Epithelial cell of esophagus (primary cell): ENCODE results near the gene KCNJ10.

Experiments
- DNase-seq: peaks from one replicate; pipeline ENCODE4 v3.0.0; 2010; ENCODE audit warnings: low read depth
- H3K4me3 ChIP-seq: 2 replicates; pipeline ENCODE4 v1.5.1; 2011; ENCODE audit warnings: mild to moderate bottlenecking, low read length, control low read depth
- CTCF ChIP-seq: IDR thresholded peaks from 2 replicates; pipeline ENCODE4 v1.5.1; 2011; ENCODE audit warnings: low read depth, mild to moderate bottlenecking, low read length, control low read depth, inconsistent platforms; ENCODE audit not compliant: insufficient read depth; ENCODE audit errors: missing control alignments

Gene KCNJ10

DNA sequence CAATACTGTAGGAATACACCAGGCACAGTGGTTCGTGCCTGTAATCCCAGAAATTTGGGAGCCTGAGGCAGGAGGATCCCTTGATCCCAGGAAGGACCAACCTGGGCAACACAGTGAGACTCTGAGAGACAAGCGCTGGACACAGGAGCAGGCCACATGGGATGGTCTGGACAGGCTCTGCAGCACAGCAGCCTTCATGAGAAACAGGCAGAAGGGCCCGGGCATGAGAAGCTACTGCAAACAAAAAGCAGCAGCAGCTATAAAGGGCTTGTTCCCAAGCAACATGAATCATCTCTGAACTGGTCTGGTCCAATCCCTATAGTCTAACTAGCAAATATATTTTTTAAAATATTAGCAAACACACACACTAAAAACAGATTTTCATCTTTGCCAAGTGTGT is 80.4 kb downstream of the KCNJ10 start:
- peak; percentile 36 for DNase-seq
- H3K4me3 ChIP-seq: no peak overlapping the region
- TF ChIP-seq CTCF: no peak

DNA sequence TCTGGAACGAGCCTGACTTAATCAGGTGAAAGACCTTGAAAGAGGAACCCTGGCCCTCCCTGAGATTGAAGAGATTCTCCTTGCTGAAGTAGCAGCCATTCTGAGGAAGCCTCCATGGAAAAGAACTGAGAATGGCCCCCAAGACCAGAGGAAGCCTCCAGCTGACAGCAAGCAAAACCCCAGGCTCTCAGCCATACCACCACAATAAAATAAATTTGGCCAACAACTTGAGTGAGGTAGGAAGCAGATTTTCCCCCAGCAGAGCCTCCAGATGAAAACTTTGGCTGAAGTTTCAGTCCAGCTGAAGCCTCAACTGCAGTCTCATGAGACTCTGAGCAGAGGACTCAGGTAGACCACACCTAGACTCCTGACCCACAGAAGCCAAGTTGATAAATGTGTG is 82.0 kb downstream of the KCNJ10 start:
- no peak for TF ChIP-seq CTCF
- DNase-seq: no peak
- H3K4me3 ChIP-seq: no peak overlapping the region

GRCh38 chr1:159987186-159987585 is 82.8 kb downstream of the KCNJ10 start:
- no peak overlapping the region for H3K4me3 ChIP-seq
- no peak for TF ChIP-seq CTCF
- DNase-seq: no peak

DNA sequence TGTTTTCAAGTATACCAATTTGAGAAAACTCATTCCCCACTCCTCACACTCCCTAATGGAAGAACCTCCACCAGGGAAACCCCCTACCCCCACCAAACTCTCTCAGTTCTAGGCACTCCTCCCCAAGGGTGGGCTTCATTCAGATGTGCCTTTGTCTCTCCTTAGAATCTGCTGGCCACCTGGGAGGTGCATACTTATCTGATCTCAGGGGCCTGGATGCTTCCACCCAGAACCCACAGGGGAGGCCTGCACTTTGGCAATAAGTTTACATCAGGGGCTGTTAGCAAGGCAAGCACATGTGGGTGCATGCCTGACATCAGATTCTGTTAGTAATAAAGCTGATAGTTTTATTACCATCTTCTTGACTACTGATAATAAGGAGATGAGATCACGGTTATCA is 83.4 kb downstream of the KCNJ10 start:
- DNase-seq: no peak
- no peak for TF ChIP-seq CTCF
- H3K4me3 ChIP-seq: no peak overlapping the region

- no peak for TF ChIP-seq CTCF
- no peak for DNase-seq
- H3K4me3 ChIP-seq: no peak overlapping the region
Measured at GRCh38 chr1:159986093-159986492, 83.9 kb downstream of the KCNJ10 start.

- no peak overlapping the region for H3K4me3 ChIP-seq
- TF ChIP-seq CTCF: no peak
- DNase-seq: no peak
Measured at GRCh38 chr1:159985473-159985872, 84.5 kb downstream of the KCNJ10 start.

- no peak for DNase-seq
- H3K4me3 ChIP-seq: no peak overlapping the region
- TF ChIP-seq CTCF: no peak
Measured at GRCh38 chr1:159983681-159984080, 86.3 kb downstream of the KCNJ10 start.
